Effector memory CD8-positive, alpha-beta T cell (primary cell): Measurements from ENCODE around the gene AUH.

Source experiments
- ATAC-seq: fragments of 150-1000 bp; cut with Tn5 transposase; replicated peaks from 2 replicates; pipeline ENCODE4 v1.10.0; 2021; ENCODE audit warnings: mild to moderate bottlenecking, moderate library complexity
- DNase-seq, 3 experiments: peaks; one replicate each; pipeline ENCODE4 v3.0.0; 2021
- H3K27ac Mint-ChIP-seq, 2 donors: one replicate each; pipeline ENCODE4 v1.8.0; 2022; ENCODE audit warnings: mild to moderate bottlenecking in 2 of 2, mixed read lengths in 2 of 2, moderate library complexity in 2 of 2
- H3K27me3 Mint-ChIP-seq, 2 donors: one replicate each; pipeline ENCODE4 v1.8.0; 2022; ENCODE audit warnings: mixed read lengths in 2 of 2
- H3K36me3 Mint-ChIP-seq: one replicate; pipeline ENCODE4 v1.8.0; 2022; ENCODE audit warnings: mild to moderate bottlenecking, moderate library complexity, mixed read lengths; ENCODE audit not compliant: insufficient read depth
- H3K4me1 Mint-ChIP-seq, 2 donors: one replicate each; pipeline ENCODE4 v1.8.0; 2022; ENCODE audit warnings: low read depth in 2 of 2, mixed read lengths in 2 of 2
- H3K4me3 Mint-ChIP-seq, 2 donors: one replicate each; pipeline ENCODE4 v1.8.0; 2022; ENCODE audit warnings: mild to moderate bottlenecking in 2 of 2, mixed read lengths in 2 of 2, moderate library complexity in 2 of 2
- H3K9me3 Mint-ChIP-seq, 2 donors: one replicate each; pipeline ENCODE4 v1.8.0; 2022; ENCODE audit warnings: mixed read lengths in 2 of 2

AUH gene

DNA sequence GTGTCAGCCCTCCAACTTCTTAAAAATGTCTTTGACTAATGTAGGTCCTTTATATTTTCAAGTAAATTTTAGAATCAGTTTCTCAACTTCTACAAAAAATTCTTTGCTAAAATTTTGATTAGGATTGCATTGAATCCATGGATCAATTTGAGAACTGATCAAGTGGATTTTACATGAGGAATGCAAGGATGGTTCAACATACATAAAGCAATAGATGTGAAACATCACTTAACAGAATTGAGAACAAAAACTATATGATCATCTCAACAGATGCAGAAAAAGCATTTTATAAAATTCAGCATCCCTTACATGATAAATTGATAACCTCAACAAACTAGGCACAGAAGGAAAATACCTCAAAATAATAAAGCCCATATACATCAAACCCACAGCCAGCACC, 190.8 kb downstream of the AUH start:
- DNase-seq (no peak), ATAC-seq (no peak)
- Mint-ChIP-seq H3K4me3 (no peak overlapping the region), H3K4me1 (peaks cover 10 to 19% of the 10 kb centered on the region in 2 donors), H3K27me3 (no peaks in the 10 kb centered on the region), H3K36me3 (no peaks in the 10 kb centered on the region), H3K27ac (no peak overlapping the region), H3K9me3 (peaks cover 2 to 11% of the 10 kb centered on the region in 2 donors)

DNA sequence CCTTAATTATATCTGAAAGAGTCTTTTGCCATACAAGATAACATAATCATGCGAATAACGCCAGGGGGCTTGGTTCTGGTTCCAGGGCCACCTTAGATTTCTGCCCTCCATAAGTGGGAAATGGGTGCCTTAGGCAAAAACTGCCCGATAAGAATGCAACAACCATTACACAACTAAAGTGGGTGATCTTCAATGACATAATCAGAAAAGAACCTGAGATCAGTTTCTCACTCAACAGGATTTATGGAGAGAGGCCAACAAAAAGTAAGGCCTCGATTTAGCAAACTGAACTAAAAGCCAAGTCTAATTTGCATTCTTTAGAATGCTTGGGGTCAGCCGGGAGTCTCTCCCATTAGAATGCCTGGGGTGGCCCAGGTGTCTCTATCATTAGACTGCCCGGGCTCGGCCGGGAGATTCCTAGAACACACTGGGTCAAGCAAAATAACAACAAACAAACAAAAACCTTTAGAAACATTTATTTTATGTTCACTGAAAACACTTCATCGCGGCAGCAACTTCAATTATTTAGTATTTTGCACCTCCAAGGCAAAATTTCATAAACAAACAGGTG, 194.8 kb downstream of the AUH start:
- H3K27ac Mint-ChIP-seq: no peak overlapping the region
- DNase-seq (no peak), ATAC-seq (no peak)
- peaks cover 33 to 37% of the 10 kb centered on the region in 2 donors for H3K4me1 Mint-ChIP-seq
- peaks cover 4% of the 10 kb centered on the region for H3K36me3 Mint-ChIP-seq
- H3K9me3 Mint-ChIP-seq: peaks cover 2 to 4% of the 10 kb centered on the region in 2 donors
- H3K27me3 Mint-ChIP-seq: no peaks in the 10 kb centered on the region
- no peak overlapping the region for H3K4me3 Mint-ChIP-seq

DNA sequence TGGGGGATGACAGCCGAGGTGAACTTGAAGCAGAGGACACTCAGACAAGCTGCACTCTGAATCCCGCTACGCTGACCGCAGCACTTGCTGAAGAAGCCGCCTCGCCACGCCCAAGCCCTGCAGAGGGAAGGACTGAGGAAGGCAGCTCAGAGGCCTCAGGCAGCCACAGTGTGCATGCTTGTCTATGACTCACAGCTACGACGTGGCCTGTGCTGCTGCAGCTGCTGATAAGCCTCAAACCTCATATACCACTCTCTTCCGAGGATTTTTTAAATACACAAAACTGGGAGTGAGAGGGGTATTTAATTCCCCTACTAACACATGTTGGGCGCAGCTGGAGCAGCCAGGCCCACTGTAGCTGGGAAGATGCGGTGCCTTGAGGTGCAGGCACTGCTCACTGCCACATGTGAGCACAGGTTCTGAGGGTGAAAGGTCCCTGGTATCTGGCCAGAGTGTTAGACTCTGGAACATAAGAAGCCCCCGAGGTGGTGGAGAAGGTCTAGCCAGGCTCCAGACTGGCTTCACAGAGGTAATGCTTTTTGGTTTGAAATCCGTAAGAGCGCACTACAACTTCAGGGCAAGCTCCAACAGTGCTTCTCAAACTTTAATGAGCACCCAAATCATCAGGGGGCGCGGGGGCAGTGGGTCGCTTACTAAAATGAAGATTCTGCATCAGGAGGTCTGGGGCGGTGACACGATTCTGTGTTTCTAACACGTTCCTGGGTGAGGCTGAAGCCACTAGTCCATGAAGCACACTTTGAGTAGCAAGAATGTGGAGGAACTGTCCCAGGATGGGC, 196.8 kb downstream of the AUH start:
- Mint-ChIP-seq H3K36me3 (peaks cover 4% of the 10 kb centered on the region), H3K4me1 (peaks cover 42% of the 10 kb centered on the region in 2 donors)

More for the DNA sequence above, 196.8 kb downstream of the AUH start:
- DNase-seq (peak; percentile 51 to 60 (median 53)), ATAC-seq (peak; percentile 83)
- Mint-ChIP-seq H3K4me3 (peak overlapping the region; percentile 76 to 86), H3K27me3 (no peaks in the 10 kb centered on the region), H3K27ac (peak overlapping the region; percentile 90 to 95), H3K9me3 (no peaks in the 10 kb centered on the region)
